SK-N-SH (cell line): ENCODE data around the gene PEAK1. TPM values are rescaled to one million over a fixed set of nuclear protein-coding genes. Genes with fewer than 3 reads are reported as not detected.

Experiments used
- CTCF ChIA-PET: fragments of 300-600, 350-600 bp; formaldehyde crosslinking; extraction: SDS; loops from one replicate; lab custom pipeline; 2021; lab: Yijun Ruan, JAX
- POLR2A ChIA-PET: fragments of 350-600 bp; sonication (Branson Sonifier 250); formaldehyde crosslinking; extraction: SDS; loops from one replicate; lab custom pipeline; 2020; ENCODE audit warnings: antibody characterized with exemption, inconsistent platforms; lab: Yijun Ruan, JAX
- DNase-seq: peaks from one replicate; pipeline ENCODE4 v3.0.0; 2012
- H2AFZ ChIP-seq: fragments of 200-600 bp; sonication (generic); 2 replicates; pipeline ENCODE4 v1.8.1; 2016; ENCODE audit warnings: antibody characterized with exemption, mild to moderate bottlenecking, low read depth
- H3F3A ChIP-seq: fragments of 200-600 bp; sonication (generic); replicated peaks from 2 replicates; pipeline ENCODE3; 2016; ENCODE audit warnings: antibody characterized with exemption, mild to moderate bottlenecking; ENCODE audit not compliant: insufficient read depth
- H3K27ac ChIP-seq, 2 experiments: fragments of 200-500 bp in 1 of 2; fragments of 200-600 bp in 1 of 2; sonication (Bioruptor generic) in 1 of 2; sonication (generic), shearing (Covaris generic) in 1 of 2; 2 replicates each; pipeline versions ENCODE4 v1.5.1 to v1.6.1; 2014 to 2016; ENCODE audit warnings: low read depth in 2 of 2, inconsistent platforms in 1 of 2, low read length in 1 of 2, mild to moderate bottlenecking in 1 of 2, mixed read lengths in 1 of 2
- H3K27me3 ChIP-seq: fragments of 200-600 bp; sonication (generic), shearing (Covaris generic); 2 replicates; pipeline ENCODE4 v1.6.1; 2016; ENCODE audit warnings: mixed run types; ENCODE audit not compliant: insufficient read depth
- H3K36me3 ChIP-seq, 2 experiments: fragments of 200-500 bp in 1 of 2; fragments of 200-600 bp in 1 of 2; sonication (Bioruptor generic) in 1 of 2; sonication (generic) in 1 of 2; replicated peaks in 1 of 2; 2 replicates each; pipeline versions ENCODE3 to v1.5.1; 2014 to 2016; ENCODE audit warnings: low read length in 1 of 2, mild to moderate bottlenecking in 1 of 2; ENCODE audit not compliant: insufficient read depth in 2 of 2, control insufficient read depth in 1 of 2
- H3K4me1 ChIP-seq, 2 experiments: fragments of 200-500 bp in 1 of 2; fragments of 200-600 bp in 1 of 2; sonication (Bioruptor generic) in 1 of 2; sonication (generic), shearing (Covaris generic) in 1 of 2; 2 replicates each; pipeline versions ENCODE4 v1.5.1 to v1.6.1; 2014 to 2016; ENCODE audit warnings: low read depth in 1 of 2, low read length in 1 of 2, mixed run types in 1 of 2; ENCODE audit not compliant: insufficient read depth in 2 of 2, control insufficient read depth in 1 of 2
- H3K4me2 ChIP-seq: fragments of 200-600 bp; sonication (generic), shearing (Covaris generic); 2 replicates; pipeline ENCODE4 v1.6.1; 2017; ENCODE audit warnings: mixed run types
- H3K4me3 ChIP-seq, 2 experiments: fragments of 200-500 bp in 1 of 2; fragments of 200-600 bp in 1 of 2; sonication (Bioruptor generic) in 1 of 2; sonication (generic), shearing (Covaris generic) in 1 of 2; 2 replicates each; pipeline versions ENCODE4 v1.5.1 to v1.8.1; 2014 to 2016; ENCODE audit warnings: low read depth in 2 of 2, inconsistent platforms in 1 of 2, low read length in 1 of 2, mild to moderate bottlenecking in 1 of 2, mixed read lengths in 1 of 2, moderate library complexity in 1 of 2
- H3K79me2 ChIP-seq: fragments of 200-600 bp; sonication (generic); 2 replicates; pipeline ENCODE4 v1.8.1; 2017; ENCODE audit warnings: mild to moderate bottlenecking; ENCODE audit not compliant: insufficient read depth
- H3K9ac ChIP-seq: fragments of 200-600 bp; sonication (generic); 2 replicates; pipeline ENCODE4 v1.6.1; 2017; ENCODE audit warnings: mixed run types
- H3K9me2 ChIP-seq: fragments of 200-600 bp; sonication (generic); 2 replicates; pipeline ENCODE4 v1.6.1; 2017; ENCODE audit warnings: mixed run types
- H3K9me3 ChIP-seq: fragments of 200-600 bp; sonication (generic); 2 replicates; pipeline ENCODE4 v1.6.1; 2017; ENCODE audit warnings: mixed run types, mild to moderate bottlenecking, moderate library complexity
- H4K20me1 ChIP-seq: fragments of 200-600 bp; sonication (generic); 2 replicates; pipeline ENCODE4 v1.6.1; 2017; ENCODE audit warnings: mild to moderate bottlenecking, mixed run types; ENCODE audit not compliant: insufficient read depth
- CHD2 ChIP-seq: fragments of 150-350 bp; IDR thresholded peaks from 2 replicates; pipeline ENCODE4 v1.6.1; 2018; ENCODE audit warnings: low read length; ENCODE audit not compliant: partially characterized antibody
- ELF1 ChIP-seq: IDR thresholded peaks from 2 replicates; pipeline ENCODE4 v1.4.0; 2012
- EZH2phosphoT487 ChIP-seq: fragments of 200-600 bp; sonication (generic); IDR thresholded peaks from 2 replicates; pipeline ENCODE4 v1.6.1; 2017; ENCODE audit warnings: low read depth, mixed run types, mild to moderate bottlenecking, antibody characterized with exemption, moderate library complexity, borderline replicate concordance
- FOSL2 ChIP-seq: IDR thresholded peaks from 2 replicates; pipeline ENCODE4 v1.4.0; 2012; ENCODE audit warnings: low read depth, mild to moderate bottlenecking, moderate library complexity, borderline replicate concordance
- GABPA ChIP-seq: IDR thresholded peaks from 2 replicates; pipeline ENCODE4 v1.4.0; 2012; ENCODE audit warnings: low read depth, mild to moderate bottlenecking
- IRF3 ChIP-seq: fragments of 150-350 bp; IDR thresholded peaks from 2 replicates; pipeline ENCODE4 v1.6.1; 2016; ENCODE audit warnings: mild to moderate bottlenecking, low read depth, low read length
- MAX ChIP-seq: IDR thresholded peaks from 2 replicates; pipeline ENCODE4 v1.4.0; 2012; ENCODE audit warnings: low read depth
- MEF2A ChIP-seq: IDR thresholded peaks from 2 replicates; pipeline ENCODE4 v1.4.0; 2012; ENCODE audit warnings: low read depth, borderline replicate concordance
- MXI1 ChIP-seq: IDR thresholded peaks from 2 replicates; pipeline ENCODE4 v1.6.1; 2012; ENCODE audit warnings: mild to moderate bottlenecking, low read depth, low read length, improper control_type of control experiment
- PBX3 ChIP-seq: IDR thresholded peaks from 2 replicates; pipeline ENCODE4; 2012
- POLR2AphosphoS5 ChIP-seq: IDR thresholded peaks from 2 replicates; pipeline ENCODE4 v1.6.1; 2012; ENCODE audit warnings: low read depth, low read length
- RCOR1 ChIP-seq: fragments of 150-350 bp; IDR thresholded peaks from 2 replicates; pipeline ENCODE4 v1.6.1; 2017; ENCODE audit warnings: antibody characterized with exemption, low read length
- REST ChIP-seq: IDR thresholded peaks from 2 replicates; pipeline ENCODE4 v1.6.1; 2012; ENCODE audit warnings: mild to moderate bottlenecking, low read depth, low read length, moderate library complexity
- RXRA ChIP-seq: IDR thresholded peaks from 2 replicates; pipeline ENCODE4 v1.4.0; 2012; ENCODE audit warnings: low read depth, mild to moderate bottlenecking, borderline replicate concordance
- SIN3A ChIP-seq: IDR thresholded peaks from 2 replicates; pipeline ENCODE4 v1.6.1; 2012; ENCODE audit warnings: low read depth, mild to moderate bottlenecking, low read length, moderate library complexity, borderline replicate concordance
- TAF1 ChIP-seq: IDR thresholded peaks from 2 replicates; pipeline ENCODE4 v1.6.1; 2012; ENCODE audit warnings: low read depth, mild to moderate bottlenecking, low read length, moderate library complexity, borderline replicate concordance
- TEAD4 ChIP-seq: IDR thresholded peaks from 2 replicates; pipeline ENCODE4 v1.4.0; 2012; ENCODE audit warnings: mild to moderate bottlenecking, borderline replicate concordance; ENCODE audit not compliant: insufficient read depth
- USF2 ChIP-seq: fragments of 150-350 bp; IDR thresholded peaks from 2 replicates; pipeline ENCODE4 v1.6.1; 2017; ENCODE audit warnings: antibody characterized with exemption, low read length, low read depth, borderline replicate concordance
- WGBS: methylation state at CpG from one replicate; pipeline ENCODE4 v1.1.6; 2017; ENCODE audit warnings: low lambda C conversion rate; 5-methylcytosine and 5-hydroxymethylcytosine counted together
- polyA plus RNA-seq, 3 experiments: library from polyadenylated mRNA; depleted of rRNA; stranded (reverse); fragments of >200 nt; gene quantifications; 2 replicates each; pipeline ENCODE4 v1.2.3, GENCODE V29; 2012

The PEAK1 gene
- polyA plus RNA-seq, 1 of the 3 experiments (the other 2 are of a cell fraction), result 9.0 TPM

GRCh38 chr15:77168141-77168540 is 251.8 kb downstream of the PEAK1 start:
- Histone ChIP-seq H3K9me2 (no peaks in the 10 kb centered on the region), H3F3A (peaks cover 4% of the 10 kb centered on the region), H3K27me3 (no peaks in the 10 kb centered on the region), H3K9ac (no peak overlapping the region), H3K27ac (peak overlapping the region in 1 of 2 experiments; percentile 76; a peak in 1 of 4 replicates), H3K9me3 (no peaks in the 10 kb centered on the region), H3K79me2 (peaks cover 11% of the 10 kb centered on the region; the same call in 1 of the 2 replicates), H3K4me2 (no peak overlapping the region), H3K36me3 (peaks cover 0 to 9% of the 10 kb centered on the region in 2 experiments), H3K4me1 (peaks cover 0 to 9% of the 10 kb centered on the region in 2 experiments; a peak in 2 of 4 replicates), H3K4me3 (no peak overlapping the region), H4K20me1 (no peaks in the 10 kb centered on the region), H2AFZ (no peak overlapping the region)
- no peak for DNase-seq
- TF ChIP-seq EZH2phosphoT487 (no peak), RXRA (no peak), TAF1 (no peak), PBX3 (no peak)
- WGBS, result 75% methylated on average over 5 of the region's 5 CpGs
- CTCF ChIA-PET, result interaction anchor here (0.9 to 1.9 kb wide), 3 partner anchors 49 to 375 kb away, joined by 3 to 5 read pairs (median 4); no protein-coding TSS in a partner anchor
- POLR2A ChIA-PET, result no interaction called here

GRCh38 chr15:77167406-77167805 is 252.5 kb downstream of the PEAK1 start:
- Histone ChIP-seq H3K9me3 (no peaks in the 10 kb centered on the region), H3K4me1 (peaks cover 0 to 9% of the 10 kb centered on the region in 2 experiments; a peak in 2 of 4 replicates), H3K27ac (peak overlapping the region in 1 of 2 experiments; percentile 56; a peak in 1 of 4 replicates), H3K9me2 (no peaks in the 10 kb centered on the region), H3K9ac (no peak overlapping the region), H3K4me2 (no peak overlapping the region), H4K20me1 (no peaks in the 10 kb centered on the region), H3K36me3 (peaks cover 0 to 9% of the 10 kb centered on the region in 2 experiments), H3K4me3 (no peak overlapping the region), H3F3A (peaks cover 4% of the 10 kb centered on the region), H3K27me3 (no peaks in the 10 kb centered on the region), H2AFZ (no peak overlapping the region), H3K79me2 (peaks cover 5% of the 10 kb centered on the region; the same call in 1 of the 2 replicates)
- 76% methylated on average over 3 of the region's 3 CpGs for WGBS
- no peak for DNase-seq
- CTCF ChIA-PET, result interaction anchor here (0.9 to 1.1 kb wide), 3 partner anchors 49 to 376 kb away, joined by 3 to 4 read pairs (median 3); no protein-coding TSS in a partner anchor
- POLR2A ChIA-PET, result no interaction called here
- TF ChIP-seq SIN3A (no peak), POLR2AphosphoS5 (no peak), FOSL2 (no peak), RCOR1 (no peak), MEF2A (no peak), RXRA (no peak), CHD2 (no peak), MAX (no peak), REST (no peak), IRF3 (no peak), TEAD4 (no peak), ELF1 (no peak), GABPA (no peak), USF2 (no peak), MXI1 (no peak)
